HG02588 (cell line): ENCODE results near the gene CLIC5.

Source experiments
- ATAC-seq: cut with Tn5 transposase; IDR thresholded peaks from one replicate; pipeline ENCODE4 v1.9.1; 2021; ENCODE audit warnings: mild to moderate bottlenecking, moderate library complexity; ENCODE audit not compliant: unreplicated experiment

The CLIC5 gene

GRCh38 chr6:46015119-46015968 lies at the start of gene CLIC5:
CLIC5 (minus strand) TSS chr6:46015860; CDS start chr6:46015542, 318 bp downstream.
- no peak for ATAC-seq

- ATAC-seq = no peak
These were observed 47.3 kb upstream of the CLIC5 start for GRCh38 chr6:46062991-46063390.

DNA sequence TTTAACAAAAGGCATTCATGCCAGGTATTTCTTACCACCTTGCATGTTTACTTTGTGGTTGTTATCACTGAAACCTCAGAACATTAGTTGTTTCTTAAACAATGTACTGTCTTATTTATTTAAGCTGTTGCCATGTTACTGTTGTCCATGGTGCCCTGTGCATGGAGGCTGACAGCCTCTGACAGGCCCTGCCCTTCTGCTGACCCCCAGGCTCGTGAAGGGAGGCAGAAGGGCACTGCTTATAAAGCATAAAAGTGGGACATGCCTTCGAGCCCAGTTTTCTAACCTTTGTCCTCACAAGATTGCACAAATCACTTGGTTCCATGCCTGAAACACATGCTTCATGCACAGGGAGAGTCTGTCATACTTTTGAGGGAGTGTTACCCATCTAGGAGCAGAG lies 46.7 kb upstream of the CLIC5 start:
- ATAC-seq = no peak

DNA sequence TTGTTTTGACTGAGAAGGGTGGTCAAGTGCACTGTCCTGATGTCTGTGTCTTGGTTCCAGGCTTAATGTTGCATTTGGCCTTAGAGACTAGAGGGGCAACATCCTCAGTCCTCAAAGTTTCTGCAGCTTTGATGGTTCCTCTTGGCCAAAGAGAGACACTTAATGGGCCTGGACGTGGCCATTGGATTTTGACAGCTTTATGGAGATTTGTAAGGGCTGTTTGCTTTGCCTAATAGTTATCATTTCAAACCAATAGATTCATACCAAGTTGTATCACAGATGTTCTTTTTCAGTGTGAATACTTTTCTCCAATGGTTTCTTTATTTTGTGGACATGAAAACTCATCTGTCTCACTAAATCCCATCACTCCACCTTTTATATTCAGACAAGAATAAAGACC lies 45.8 kb upstream of the CLIC5 start:
- ATAC-seq = no peak

GRCh38 chr6:46059608-46060007 lies 43.9 kb upstream of the CLIC5 start:
- ATAC-seq = no peak

- no peak for ATAC-seq
These were observed 43.3 kb upstream of the CLIC5 start for GRCh38 chr6:46058951-46059350.

DNA sequence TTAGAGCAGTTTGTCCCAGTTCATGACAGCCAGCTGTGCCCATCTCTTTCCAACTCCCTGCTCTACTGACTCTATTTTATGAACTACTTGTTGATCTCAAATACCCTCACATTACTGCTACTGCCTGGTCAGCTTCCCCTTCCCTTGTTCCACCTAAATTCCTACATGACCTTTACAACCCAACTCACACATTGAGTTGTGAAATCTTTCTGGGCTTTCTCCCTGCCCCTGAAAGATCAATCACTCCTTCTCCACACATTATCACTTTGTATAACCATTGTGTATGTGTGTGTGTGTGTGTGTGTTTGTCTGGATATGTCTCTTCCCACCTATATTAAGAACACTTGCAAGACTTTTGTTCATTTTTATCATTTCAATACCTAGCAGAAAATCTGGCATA lies 42.1 kb upstream of the CLIC5 start:
- no peak for ATAC-seq

DNA sequence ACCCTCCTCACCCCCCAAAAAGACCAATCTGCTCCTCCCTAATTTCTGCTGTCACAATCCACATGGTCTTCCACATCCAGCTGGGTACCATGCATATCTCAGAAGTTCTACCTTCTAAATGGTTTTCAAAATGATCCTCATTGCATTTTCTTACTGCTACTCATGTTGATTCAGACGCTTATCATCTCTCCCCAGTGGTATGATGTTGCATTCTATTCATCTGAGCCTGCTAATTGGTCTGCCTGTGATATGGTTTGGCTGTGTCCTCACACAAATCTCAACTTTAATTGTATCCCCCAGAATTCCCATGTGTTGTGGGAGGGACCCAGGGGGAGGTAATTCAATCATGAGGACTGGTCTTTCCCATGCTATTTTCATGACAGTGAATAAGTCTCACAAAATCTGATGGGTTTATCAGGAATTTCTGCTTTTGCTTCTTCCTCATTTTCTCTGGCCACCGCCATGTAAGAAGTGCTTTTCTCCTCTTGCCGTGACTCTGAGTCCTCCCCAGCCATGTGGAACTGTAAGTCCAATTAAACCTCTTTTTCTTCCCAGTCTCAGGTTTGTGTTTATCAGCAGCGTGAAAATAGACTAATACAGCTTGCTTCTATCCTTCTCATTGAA lies 41.4 kb upstream of the CLIC5 start:
- ATAC-seq = no peak

GRCh38 chr6:46054516-46054915 lies 38.9 kb upstream of the CLIC5 start:
- ATAC-seq = no peak

- ATAC-seq = no peak
These were observed 37.6 kb upstream of the CLIC5 start for GRCh38 chr6:46053039-46053933.

GRCh38 chr6:46052479-46052878 lies 36.8 kb upstream of the CLIC5 start:
- no peak for ATAC-seq

DNA sequence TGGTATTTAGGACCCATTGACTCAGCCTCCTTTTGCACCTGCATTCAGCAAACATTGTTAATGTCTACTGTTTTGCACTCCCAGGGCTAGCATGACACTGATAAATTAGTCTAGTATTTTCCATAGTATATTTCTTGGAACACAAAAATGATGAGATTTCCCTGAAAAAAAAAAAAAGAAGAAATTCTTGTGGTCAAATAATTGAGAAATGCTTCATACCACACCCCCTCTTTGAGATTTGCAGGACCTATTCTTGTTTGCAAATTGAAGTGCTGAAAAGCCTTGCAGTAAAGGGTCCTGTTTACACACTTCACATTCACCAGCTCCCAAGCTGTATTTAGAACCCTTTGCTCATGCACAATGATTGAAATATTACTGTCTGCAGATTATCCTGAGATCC lies 36.3 kb upstream of the CLIC5 start:
- no peak for ATAC-seq

DNA sequence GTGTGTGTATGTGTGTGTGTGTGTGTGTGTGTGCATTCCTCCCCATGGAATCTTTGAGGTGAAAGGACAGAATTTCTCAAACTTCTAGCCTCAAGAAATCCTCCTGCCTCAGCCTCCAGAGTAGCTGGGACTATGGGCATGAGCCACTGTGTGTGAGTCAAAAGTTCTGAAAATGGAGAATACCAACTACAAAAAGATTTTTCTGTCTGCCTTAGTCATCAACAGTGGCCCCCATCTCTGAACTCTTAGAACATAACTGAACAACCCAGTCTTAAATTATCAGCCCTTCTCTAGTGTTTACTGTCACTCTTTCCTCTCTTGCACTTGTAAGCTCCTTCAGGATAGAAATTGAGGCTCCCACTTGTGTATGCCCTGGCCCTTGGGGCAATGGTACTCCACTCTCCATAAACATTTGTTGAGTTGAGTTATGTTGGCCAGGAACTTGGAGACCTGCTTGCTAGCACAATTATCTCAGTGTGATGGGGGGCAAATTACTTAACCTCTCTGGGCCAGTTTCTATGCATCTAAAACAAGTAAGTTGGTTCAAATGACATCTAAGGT lies 35.3 kb upstream of the CLIC5 start:
- ATAC-seq = no peak

GRCh38 chr6:46048646-46049297 lies 33.1 kb upstream of the CLIC5 start:
- ATAC-seq = no peak

DNA sequence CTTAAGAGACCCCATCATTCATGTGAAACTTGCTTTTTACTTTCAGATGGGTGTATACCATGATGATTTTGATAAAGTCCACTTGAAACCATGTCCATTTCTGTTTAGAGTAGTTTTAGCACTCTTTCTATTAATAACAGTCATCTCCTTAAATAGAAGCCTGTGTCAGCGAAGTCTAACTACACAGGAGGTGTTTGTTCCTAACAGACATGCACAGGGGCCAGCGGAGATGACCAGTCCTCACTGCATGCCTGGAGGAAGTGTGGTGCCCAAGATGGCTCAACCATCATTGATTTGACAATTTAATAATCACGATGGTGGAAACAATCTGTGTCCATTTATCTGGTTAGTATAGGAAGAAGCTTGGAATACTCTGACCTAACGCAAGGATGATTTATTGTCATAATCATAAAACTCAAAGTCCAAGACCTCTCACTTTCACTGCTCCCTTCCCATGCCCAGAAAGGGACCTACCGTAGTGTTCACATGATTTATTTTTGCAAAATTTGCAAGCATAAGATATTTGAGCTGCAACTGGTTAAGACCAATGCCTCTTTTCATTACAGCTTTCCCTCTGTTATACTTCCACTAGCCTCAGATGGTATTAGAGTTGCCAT lies 31.0 kb upstream of the CLIC5 start:
- ATAC-seq = no peak

- no peak for ATAC-seq
These were observed 29.4 kb upstream of the CLIC5 start for GRCh38 chr6:46044881-46045617.

DNA sequence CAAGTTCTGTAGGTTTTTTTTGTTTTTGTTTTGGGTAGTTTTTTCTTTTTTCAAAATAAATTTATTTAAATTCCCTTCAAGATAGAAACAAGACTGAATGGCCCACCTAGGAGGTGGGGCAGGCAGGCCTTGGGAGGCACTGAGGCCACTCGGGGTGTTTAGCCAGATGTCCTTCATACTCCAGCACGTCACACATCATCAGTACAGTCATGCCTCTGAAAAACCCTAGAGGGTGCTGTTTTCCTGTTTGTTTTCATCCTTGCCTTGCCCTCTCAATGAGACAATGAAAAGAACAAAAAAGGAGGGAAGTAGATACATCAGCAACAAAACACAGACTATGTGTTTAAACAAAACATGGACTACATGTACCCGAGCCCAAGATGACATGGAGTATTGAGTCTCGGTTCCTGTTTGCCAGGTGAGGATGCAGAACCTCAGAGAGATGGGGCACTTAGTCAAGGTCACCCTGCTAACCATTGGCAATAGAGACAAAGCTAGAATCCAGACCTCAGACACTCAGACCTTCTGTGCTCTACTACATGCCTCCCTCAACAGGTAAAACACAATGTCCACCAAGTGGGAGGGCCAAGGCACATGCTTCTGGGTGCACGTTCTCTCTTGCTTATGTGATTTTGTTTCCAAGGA lies 26.8 kb upstream of the CLIC5 start:
- ATAC-seq = peak; percentile 47

- ATAC-seq = no peak
These were observed 24.6 kb upstream of the CLIC5 start for GRCh38 chr6:46040288-46040687.

DNA sequence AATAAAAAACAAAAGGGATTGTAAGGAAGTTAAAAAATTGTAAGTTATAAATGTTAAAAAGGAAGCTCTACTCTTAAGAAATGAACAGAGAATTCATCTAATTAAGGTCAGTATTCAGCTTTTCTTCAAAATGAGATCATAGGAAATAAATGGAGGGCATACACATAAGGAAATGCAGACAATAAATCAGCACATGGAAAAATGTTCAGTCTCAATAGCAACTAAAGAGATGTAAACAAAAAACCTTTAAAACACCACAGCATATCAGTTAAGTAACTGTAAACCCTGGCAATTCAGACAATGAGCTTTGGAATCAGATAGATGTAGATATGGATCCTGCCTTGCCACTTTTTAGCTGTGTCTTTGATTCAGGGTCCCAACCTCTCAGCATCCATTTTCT lies 24.0 kb upstream of the CLIC5 start:
- ATAC-seq = no peak
